WTC11 (cell line): Measurements from ENCODE around the gene MED26. TPM values are rescaled to one million over a fixed set of nuclear protein-coding genes. Genes with fewer than 3 reads are reported as not detected.

Experiments used
- ATAC-seq: fragments of 200-7000 bp; cut with Tn5 transposase; 2 replicates; pipeline ENCODE4 v1.10.0; 2021; ENCODE audit warnings: mild to moderate bottlenecking, moderate library complexity
- CTCF ChIA-PET: fragments of 300-600 bp; sonication (Branson Sonifier 250); formaldehyde crosslinking; loops from one replicate; lab custom pipeline; 2021; ENCODE audit warnings: antibody characterized with exemption; lab: Charles Lee
- POLR2A ChIA-PET: fragments of 350-600 bp; sonication (Branson Sonifier 250); formaldehyde crosslinking; loops from one replicate; lab custom pipeline; 2021; ENCODE audit warnings: antibody characterized with exemption; lab: Charles Lee
- DNase-seq: peaks from one replicate; pipeline ENCODE4 v3.0.0; 2021; ENCODE audit warnings: low spot score
- H3K27ac Mint-ChIP-seq: 2 replicates; pipeline ENCODE4 v1.8.0; 2021; ENCODE audit warnings: mixed read lengths
- H3K27me3 Mint-ChIP-seq: 2 replicates; pipeline ENCODE4 v1.8.0; 2021; ENCODE audit warnings: low read depth, mild to moderate bottlenecking, moderate library complexity, mixed read lengths
- H3K36me3 Mint-ChIP-seq: 2 replicates; pipeline ENCODE4 v1.8.0; 2021; ENCODE audit warnings: mixed read lengths
- H3K4me1 Mint-ChIP-seq: 2 replicates; pipeline ENCODE4 v1.8.0; 2022; ENCODE audit warnings: mixed read lengths
- H3K4me3 Mint-ChIP-seq: 2 replicates; pipeline ENCODE4 v1.8.0; 2021; ENCODE audit warnings: mild to moderate bottlenecking, moderate library complexity, mixed read lengths
- H3K9me3 Mint-ChIP-seq: 2 replicates; pipeline ENCODE4 v1.8.0; 2021; ENCODE audit warnings: mixed read lengths
- ARID4B ChIP-seq: sonication (generic); formaldehyde crosslinking; IDR thresholded peaks from 2 replicates; pipeline ENCODE4 v1.8.0; 2023; ENCODE audit warnings: missing genetic modification reagents, mild to moderate bottlenecking, borderline replicate concordance
- CREM ChIP-seq: sonication (generic); formaldehyde crosslinking; IDR thresholded peaks from 2 replicates; pipeline ENCODE4 v1.8.1; 2022; ENCODE audit warnings: mild to moderate bottlenecking, missing genetic modification reagents, moderate library complexity
- E2F5 ChIP-seq: sonication (generic); formaldehyde crosslinking; IDR thresholded peaks from 2 replicates; pipeline ENCODE4 v1.8.1; 2022; ENCODE audit warnings: mild to moderate bottlenecking, moderate library complexity, missing genetic modification reagents
- ESRRA ChIP-seq: sonication (generic); formaldehyde crosslinking; IDR thresholded peaks from 2 replicates; pipeline ENCODE4 v1.8.1; 2022; ENCODE audit warnings: mild to moderate bottlenecking, missing genetic modification reagents, borderline replicate concordance
- GABPB1 ChIP-seq: sonication (generic); formaldehyde crosslinking; IDR thresholded peaks from 2 replicates; pipeline ENCODE4 v1.8.1; 2023; ENCODE audit warnings: mild to moderate bottlenecking, missing genetic modification reagents
- GRHL2 ChIP-seq: fragments of 250-450 bp; sonication (Bioruptor Pico); IDR thresholded peaks from 2 replicates; pipeline ENCODE4 v1.8.0; 2022; ENCODE audit warnings: mild to moderate bottlenecking, moderate library complexity; ENCODE audit not compliant: insufficient replicate concordance, severe bottlenecking
- NFYB ChIP-seq: sonication (generic); formaldehyde crosslinking; conservative IDR thresholded peaks from 2 replicates; pipeline ENCODE4 v1.8.0; 2022; ENCODE audit warnings: low read depth, missing genetic modification reagents
- NR2C2 ChIP-seq: sonication (generic); formaldehyde crosslinking; IDR thresholded peaks from 2 replicates; pipeline ENCODE4 v1.8.0; 2022; ENCODE audit warnings: mild to moderate bottlenecking, missing genetic modification reagents
- PREB ChIP-seq: sonication (generic); formaldehyde crosslinking; IDR thresholded peaks from 2 replicates; pipeline ENCODE4 v1.8.1; 2022; ENCODE audit warnings: mild to moderate bottlenecking, missing genetic modification reagents, moderate library complexity, borderline replicate concordance
- PRRX2 ChIP-seq: fragments of 250-450 bp; sonication (Bioruptor Pico); IDR thresholded peaks from 2 replicates; pipeline ENCODE4 v1.8.0; 2021; ENCODE audit warnings: mild to moderate bottlenecking
- RORB ChIP-seq: fragments of 250-450 bp; sonication (Bioruptor Pico); IDR thresholded peaks from 2 replicates; pipeline ENCODE4 v1.9.0; 2021; ENCODE audit warnings: mild to moderate bottlenecking
- SMAD4 ChIP-seq: sonication (generic); formaldehyde crosslinking; IDR thresholded peaks from 2 replicates; pipeline ENCODE4 v1.8.0; 2022; ENCODE audit warnings: mild to moderate bottlenecking, missing genetic modification reagents
- SP1 ChIP-seq: sonication (generic); formaldehyde crosslinking; conservative IDR thresholded peaks from 2 replicates; pipeline ENCODE4 v1.8.1; 2022; ENCODE audit warnings: missing genetic modification reagents
- ZBTB21 ChIP-seq: sonication (generic); formaldehyde crosslinking; IDR thresholded peaks from 2 replicates; pipeline ENCODE4 v1.8.1; 2023; ENCODE audit warnings: mild to moderate bottlenecking, missing genetic modification reagents, borderline replicate concordance
- ZNF138 ChIP-seq: sonication (generic); formaldehyde crosslinking; conservative IDR thresholded peaks from 2 replicates; pipeline ENCODE4 v1.8.1; 2022; ENCODE audit warnings: mild to moderate bottlenecking, moderate library complexity, missing genetic modification reagents
- ZNF232 ChIP-seq: sonication (generic); formaldehyde crosslinking; IDR thresholded peaks from 2 replicates; pipeline ENCODE4 v1.8.0; 2022; ENCODE audit warnings: mild to moderate bottlenecking, missing genetic modification reagents
- ZNF396 ChIP-seq: fragments of 250-450 bp; sonication (Bioruptor Pico); IDR thresholded peaks from 2 replicates; pipeline ENCODE4 v1.8.0; 2021; ENCODE audit warnings: mild to moderate bottlenecking, moderate library complexity, borderline replicate concordance
- total RNA-seq: library from RNA; stranded (reverse); gene quantifications from 3 replicates; pipeline ENCODE4 v1.2.3, GENCODE V29; 2021
- TF ChIP-seq, protein P1 (sequence below): sonication (generic); formaldehyde crosslinking; IDR thresholded peaks from 2 replicates; pipeline ENCODE4 v1.8.0; 2022; ENCODE audit warnings: missing genetic modification reagents
- TF ChIP-seq, protein P2 (sequence below): fragments of 250-450 bp; sonication (Bioruptor Pico); IDR thresholded peaks from 2 replicates; pipeline ENCODE4 v1.9.0; 2021; ENCODE audit warnings: mild to moderate bottlenecking
- TF ChIP-seq, protein P3 (sequence below): sonication (generic); formaldehyde crosslinking; IDR thresholded peaks from 2 replicates; pipeline ENCODE4 v1.8.1; 2023; ENCODE audit warnings: mild to moderate bottlenecking, missing genetic modification reagents, moderate library complexity

Gene MED26
- total RNA-seq, 1 experiment from 2014 or later = 14.2 TPM

- TF ChIP-seq ESRRA (CRISPR knock-in tag) (peak; percentile 52; the same call in 1 of the 2 replicates), ZNF232 (CRISPR knock-in tag) (0 out of 2 replicates have a peak, but pooled peaks have one; percentile 8), GABPB1 (CRISPR knock-in tag) (peak; percentile 64; the same call in 1 of the 2 replicates), ZNF396 (CRISPR knock-in tag) (no peak), ZBTB21 (CRISPR knock-in tag) (peak; percentile 79), NFYB (peak; percentile 70), SMAD4 (CRISPR knock-in tag) (no peak), CREM (CRISPR knock-in tag) (peak; percentile 97)
- TF ChIP-seq, protein P1, sequence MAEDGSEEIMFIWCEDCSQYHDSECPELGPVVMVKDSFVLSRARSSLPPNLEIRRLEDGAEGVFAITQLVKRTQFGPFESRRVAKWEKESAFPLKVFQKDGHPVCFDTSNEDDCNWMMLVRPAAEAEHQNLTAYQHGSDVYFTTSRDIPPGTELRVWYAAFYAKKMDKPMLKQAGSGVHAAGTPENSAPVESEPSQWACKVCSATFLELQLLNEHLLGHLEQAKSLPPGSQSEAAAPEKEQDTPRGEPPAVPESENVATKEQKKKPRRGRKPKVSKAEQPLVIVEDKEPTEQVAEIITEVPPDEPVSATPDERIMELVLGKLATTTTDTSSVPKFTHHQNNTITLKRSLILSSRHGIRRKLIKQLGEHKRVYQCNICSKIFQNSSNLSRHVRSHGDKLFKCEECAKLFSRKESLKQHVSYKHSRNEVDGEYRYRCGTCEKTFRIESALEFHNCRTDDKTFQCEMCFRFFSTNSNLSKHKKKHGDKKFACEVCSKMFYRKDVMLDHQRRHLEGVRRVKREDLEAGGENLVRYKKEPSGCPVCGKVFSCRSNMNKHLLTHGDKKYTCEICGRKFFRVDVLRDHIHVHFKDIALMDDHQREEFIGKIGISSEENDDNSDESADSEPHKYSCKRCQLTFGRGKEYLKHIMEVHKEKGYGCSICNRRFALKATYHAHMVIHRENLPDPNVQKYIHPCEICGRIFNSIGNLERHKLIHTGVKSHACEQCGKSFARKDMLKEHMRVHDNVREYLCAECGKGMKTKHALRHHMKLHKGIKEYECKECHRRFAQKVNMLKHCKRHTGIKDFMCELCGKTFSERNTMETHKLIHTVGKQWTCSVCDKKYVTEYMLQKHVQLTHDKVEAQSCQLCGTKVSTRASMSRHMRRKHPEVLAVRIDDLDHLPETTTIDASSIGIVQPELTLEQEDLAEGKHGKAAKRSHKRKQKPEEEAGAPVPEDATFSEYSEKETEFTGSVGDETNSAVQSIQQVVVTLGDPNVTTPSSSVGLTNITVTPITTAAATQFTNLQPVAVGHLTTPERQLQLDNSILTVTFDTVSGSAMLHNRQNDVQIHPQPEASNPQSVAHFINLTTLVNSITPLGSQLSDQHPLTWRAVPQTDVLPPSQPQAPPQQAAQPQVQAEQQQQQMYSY = peak; percentile 67
Observed at GRCh38 chr19:16572332-16573211, 55.4 kb downstream of the MED26 start, which contains the start of gene SLC35E1 (continued).

DNA sequence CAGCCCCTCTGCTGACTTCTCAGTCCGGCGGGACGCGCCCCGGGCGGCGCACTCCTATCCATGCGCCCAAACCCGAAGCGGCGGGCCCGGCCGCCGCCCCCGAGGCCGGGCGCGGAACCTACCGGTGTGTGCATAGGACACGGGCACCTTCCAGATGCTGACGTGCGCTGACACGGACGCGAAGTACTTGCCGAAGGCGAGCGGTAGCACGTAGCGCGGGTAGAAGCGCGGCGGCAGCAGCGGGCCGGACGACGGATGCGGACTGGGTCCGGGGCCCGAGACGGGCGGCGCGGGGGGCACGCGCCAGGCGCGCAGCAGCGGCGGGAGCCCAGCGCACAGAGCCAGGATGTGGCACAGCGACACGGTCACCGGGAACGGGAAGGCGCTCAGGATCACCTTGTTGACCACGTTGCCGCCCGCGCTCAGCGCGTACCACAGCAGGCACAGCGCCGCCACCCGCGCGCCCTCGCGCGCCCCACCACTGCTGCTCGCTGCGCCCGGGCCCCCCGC, 56.1 kb downstream of the MED26 start:
- Mint-ChIP-seq H3K36me3 (peaks cover 22% of the 10 kb centered on the region), H3K27me3 (no peaks in the 10 kb centered on the region), H3K4me3 (peak overlapping the region; percentile 83), H3K4me1 (peaks cover 16% of the 10 kb centered on the region), H3K9me3 (no peaks in the 10 kb centered on the region), H3K27ac (peak overlapping the region; percentile 79; the same call in 1 of the 2 replicates)
- CTCF ChIA-PET = interaction anchor here (0.6 to 1.0 kb wide), 2 partner anchors 16 to 148 kb away, joined by 3 read pairs; no protein-coding TSS in a partner anchor
- POLR2A ChIA-PET = interaction anchor here (0.6 to 1.7 kb wide), 2 partner anchors 16 to 63 kb away, joined by 5 to 6 read pairs; no protein-coding TSS in a partner anchor
- peak; percentile 42 for DNase-seq
- peak; percentile 5 for ATAC-seq
- TF ChIP-seq SP1 (CRISPR knock-in tag) (no peak), NR2C2 (CRISPR knock-in tag) (no peak), E2F5 (CRISPR knock-in tag) (no peak), RORB (CRISPR knock-in tag) (no peak), PREB (CRISPR knock-in tag) (no peak), ZNF138 (no peak), ARID4B (CRISPR knock-in tag) (peak; percentile 55; the same call in 1 of the 2 replicates), GRHL2 (CRISPR knock-in tag) (no peak), PRRX2 (CRISPR knock-in tag) (no peak)
- TF ChIP-seq, protein P2, sequence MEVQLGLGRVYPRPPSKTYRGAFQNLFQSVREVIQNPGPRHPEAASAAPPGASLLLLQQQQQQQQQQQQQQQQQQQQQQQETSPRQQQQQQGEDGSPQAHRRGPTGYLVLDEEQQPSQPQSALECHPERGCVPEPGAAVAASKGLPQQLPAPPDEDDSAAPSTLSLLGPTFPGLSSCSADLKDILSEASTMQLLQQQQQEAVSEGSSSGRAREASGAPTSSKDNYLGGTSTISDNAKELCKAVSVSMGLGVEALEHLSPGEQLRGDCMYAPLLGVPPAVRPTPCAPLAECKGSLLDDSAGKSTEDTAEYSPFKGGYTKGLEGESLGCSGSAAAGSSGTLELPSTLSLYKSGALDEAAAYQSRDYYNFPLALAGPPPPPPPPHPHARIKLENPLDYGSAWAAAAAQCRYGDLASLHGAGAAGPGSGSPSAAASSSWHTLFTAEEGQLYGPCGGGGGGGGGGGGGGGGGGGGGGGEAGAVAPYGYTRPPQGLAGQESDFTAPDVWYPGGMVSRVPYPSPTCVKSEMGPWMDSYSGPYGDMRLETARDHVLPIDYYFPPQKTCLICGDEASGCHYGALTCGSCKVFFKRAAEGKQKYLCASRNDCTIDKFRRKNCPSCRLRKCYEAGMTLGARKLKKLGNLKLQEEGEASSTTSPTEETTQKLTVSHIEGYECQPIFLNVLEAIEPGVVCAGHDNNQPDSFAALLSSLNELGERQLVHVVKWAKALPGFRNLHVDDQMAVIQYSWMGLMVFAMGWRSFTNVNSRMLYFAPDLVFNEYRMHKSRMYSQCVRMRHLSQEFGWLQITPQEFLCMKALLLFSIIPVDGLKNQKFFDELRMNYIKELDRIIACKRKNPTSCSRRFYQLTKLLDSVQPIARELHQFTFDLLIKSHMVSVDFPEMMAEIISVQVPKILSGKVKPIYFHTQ (CRISPR knock-in tag) = no peak
- TF ChIP-seq, protein P3, sequence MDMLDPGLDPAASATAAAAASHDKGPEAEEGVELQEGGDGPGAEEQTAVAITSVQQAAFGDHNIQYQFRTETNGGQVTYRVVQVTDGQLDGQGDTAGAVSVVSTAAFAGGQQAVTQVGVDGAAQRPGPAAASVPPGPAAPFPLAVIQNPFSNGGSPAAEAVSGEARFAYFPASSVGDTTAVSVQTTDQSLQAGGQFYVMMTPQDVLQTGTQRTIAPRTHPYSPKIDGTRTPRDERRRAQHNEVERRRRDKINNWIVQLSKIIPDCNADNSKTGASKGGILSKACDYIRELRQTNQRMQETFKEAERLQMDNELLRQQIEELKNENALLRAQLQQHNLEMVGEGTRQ = no peak
